Stimulated activated CD4-positive, alpha-beta T cell treated with anti-CD3 and anti-CD28 coated beads, Interleukin-1b, Interleukin-23, amount 100 ng/mL, for 24 hours (primary cell): ENCODE results near the gene OR2T35.
"Not testable (repeated sequence)": the region's sequence is repeated elsewhere in the genome, so short reads cannot be mapped to it uniquely, and the experiment has no call there.

Experiments used
- DNase-seq, 4 experiments: peaks; one replicate each; pipeline ENCODE4 v3.0.0-alpha.2; 2020; ENCODE audit warnings: low read depth in 4 of 4, low spot score in 1 of 4

Gene OR2T35

DNA sequence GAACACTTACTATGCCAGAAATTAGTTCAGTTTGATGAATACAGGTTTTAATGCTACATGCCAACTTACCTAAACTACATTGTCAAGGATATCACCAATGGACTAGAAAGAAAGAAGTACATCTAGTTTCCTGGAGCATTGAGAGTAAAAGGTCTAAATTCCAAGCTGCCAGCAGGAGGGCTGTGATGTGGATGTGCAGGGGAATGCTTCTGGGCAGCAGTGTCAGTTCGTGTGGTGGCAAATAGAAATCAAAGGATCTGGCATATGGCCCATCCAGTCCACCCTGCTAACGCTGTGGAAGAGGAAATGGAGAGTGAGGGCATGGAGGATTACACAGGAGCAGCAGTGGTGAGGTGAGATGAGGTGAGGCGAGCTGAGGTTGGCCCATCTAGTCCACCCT lies at the start of gene OR2T35:
Gene OR2T35, minus strand, starts transcription at position 101 of the 400 bp plus-strand sequence. CDS start 6,020 bp downstream, outside the sequence.
- not testable (repeated sequence) for DNase-seq

DNA sequence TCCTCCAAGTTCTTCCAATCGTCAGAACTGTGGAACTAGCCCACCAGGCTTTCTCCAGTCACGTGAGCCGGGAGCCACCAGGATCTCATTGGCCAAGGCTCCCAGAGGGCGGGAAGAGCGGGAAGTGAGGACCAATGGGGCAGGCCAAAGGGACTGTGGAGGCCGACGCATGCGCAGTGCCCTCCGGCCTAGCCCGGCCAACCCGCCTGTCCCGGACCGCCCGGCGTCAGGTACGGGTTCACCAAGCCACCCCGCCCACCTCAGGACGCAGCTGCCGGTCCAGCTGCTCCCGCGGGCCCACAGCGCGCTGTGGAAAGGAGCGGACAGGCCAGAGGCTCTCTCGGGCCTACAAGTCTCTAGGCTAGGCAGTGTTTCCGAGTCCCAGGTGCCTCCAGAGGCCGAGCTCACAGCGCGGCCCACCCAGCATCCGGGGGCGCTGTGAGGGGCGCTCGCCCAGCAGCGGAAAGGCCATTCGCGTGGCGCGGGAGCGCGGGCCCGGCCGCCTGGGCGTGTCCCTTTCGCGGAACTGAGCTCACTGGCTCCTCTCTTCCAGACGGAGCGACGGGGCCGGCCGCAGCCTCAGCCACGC lies 46.6 kb upstream of the OR2T35 start:
- no peak for DNase-seq

GRCh38 chr1:248688527-248689298 lies 43.6 kb upstream of the OR2T35 start:
- DNase-seq = no peak

DNA sequence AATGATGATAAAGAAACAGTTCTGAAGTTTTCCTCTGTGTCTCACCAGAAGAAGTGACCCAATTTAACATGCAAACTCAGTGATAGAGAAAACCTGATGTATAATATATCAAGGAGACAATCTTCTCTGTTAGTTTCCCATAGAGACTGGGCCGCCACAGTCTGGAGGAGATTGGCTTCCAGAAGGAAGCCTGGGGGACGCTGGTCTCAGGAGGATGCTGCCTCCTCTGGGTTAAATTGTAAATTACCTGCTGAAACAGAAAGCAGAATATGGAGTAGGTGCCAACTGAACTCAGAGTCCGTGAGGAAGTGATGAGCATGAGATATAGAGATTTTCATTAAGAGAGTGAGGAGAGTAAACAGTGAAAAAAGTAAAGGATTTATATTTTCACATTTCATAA lies 41.7 kb upstream of the OR2T35 start:
- DNase-seq = no peak

GRCh38 chr1:248681651-248682050 lies 36.6 kb upstream of the OR2T35 start:
- DNase-seq = no peak

DNA sequence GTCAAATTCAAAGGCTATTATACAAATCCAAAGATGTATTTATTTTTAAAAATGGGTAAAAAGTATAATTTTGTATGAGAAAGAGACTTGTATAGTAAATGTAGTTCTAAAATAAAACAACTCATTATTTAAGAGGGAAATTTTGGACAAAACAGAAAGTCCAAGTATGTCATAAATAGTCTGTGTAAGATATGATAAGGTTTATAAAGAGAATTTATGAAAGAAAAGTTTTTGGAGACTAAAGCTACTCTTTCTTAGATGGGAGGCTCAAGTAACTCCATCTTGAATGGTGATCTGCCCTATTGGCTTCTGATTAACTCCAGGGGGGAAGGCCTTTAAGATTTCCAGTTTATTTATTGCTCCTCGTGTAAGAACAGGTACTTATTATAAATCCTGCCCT lies 24.9 kb upstream of the OR2T35 start:
- no peak for DNase-seq

DNA sequence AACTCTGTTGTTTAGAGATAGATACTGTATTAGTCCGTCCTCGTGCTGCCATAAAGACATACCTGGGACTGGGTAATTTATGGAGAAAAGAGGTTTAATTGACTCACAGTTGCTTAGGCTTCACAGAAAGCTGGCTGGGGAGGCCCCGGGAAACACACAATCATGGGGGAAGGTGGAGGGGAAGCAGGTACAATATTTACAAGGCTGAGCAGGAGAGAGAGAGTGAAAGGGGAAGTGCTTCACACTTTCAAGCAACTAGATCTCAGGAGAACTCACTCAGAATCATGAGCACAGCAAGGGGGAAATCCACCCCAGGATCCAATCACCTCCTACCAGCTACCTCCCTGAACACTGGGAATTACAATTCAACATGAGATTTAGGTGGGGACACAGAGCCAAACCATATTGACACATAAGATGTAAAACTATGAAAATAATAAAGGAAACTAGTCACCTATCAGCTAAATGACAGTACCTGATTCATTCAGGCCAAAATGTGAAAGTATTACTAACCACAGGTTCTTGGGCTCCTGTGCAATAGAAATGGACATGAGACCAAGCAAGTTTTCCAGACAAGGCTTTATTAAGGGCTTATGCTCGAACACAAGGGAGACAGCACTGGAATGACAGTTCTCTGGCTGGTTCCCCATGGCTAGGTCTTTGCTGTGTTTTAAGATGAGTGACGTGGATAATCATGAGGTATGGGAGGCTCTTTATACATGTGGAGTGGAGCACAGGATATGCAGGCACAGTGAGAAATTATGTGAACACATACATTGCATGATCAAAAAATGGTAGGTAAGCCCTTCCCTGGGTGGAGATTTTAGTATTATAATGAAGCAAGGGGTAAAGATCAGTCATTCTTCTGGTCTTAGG lies 18.6 kb upstream of the OR2T35 start:
- not testable (repeated sequence) for DNase-seq

DNA sequence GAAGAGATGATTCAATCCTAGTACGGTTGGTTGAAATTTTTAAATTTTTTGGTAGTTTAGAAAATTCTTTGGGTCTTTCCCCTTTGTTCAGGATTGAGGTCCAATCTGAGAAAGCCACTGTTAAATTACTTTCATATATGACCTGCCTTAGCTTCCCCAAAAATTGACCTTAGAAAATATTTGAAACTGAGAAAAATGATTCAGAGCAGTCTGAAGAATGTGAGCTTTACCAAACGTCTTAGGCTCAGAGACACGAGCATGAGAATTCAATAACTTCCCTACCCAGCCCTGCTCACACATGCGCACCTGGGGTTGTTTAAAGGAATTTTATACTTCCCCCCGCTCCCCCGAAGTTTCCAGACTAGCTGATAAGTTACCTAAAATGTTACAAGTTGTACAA lies 11.7 kb upstream of the OR2T35 start:
- DNase-seq = not testable (repeated sequence)

DNA sequence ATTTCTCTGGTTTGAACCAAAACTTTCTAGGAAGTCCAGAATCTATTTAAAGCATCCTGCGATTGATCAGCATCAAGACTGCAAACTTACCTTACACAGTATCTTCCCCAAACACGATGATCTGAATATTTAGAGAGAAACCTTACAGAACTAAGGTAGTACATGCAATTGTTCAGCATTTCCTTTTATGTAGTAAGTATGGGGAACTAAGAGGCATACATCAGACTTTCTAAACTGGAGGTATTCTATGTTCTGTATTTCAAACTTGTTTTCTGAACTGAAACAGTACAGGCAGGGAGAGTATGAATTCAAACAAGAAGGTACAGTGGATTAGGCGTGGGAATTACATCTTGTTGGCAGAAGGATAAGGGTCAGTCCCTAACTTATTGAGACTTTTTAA lies 10.3 kb upstream of the OR2T35 start, which contains the start of gene OR2T27:
Gene OR2T27, minus strand, starts transcription at position 175 of the 400 bp plus-strand sequence. CDS start 4,644 bp downstream, outside the sequence.
- not testable (repeated sequence) for DNase-seq

- DNase-seq = not testable (repeated sequence)
Observed at GRCh38 chr1:248648770-248649536, 3.9 kb upstream of the OR2T35 start.

DNA sequence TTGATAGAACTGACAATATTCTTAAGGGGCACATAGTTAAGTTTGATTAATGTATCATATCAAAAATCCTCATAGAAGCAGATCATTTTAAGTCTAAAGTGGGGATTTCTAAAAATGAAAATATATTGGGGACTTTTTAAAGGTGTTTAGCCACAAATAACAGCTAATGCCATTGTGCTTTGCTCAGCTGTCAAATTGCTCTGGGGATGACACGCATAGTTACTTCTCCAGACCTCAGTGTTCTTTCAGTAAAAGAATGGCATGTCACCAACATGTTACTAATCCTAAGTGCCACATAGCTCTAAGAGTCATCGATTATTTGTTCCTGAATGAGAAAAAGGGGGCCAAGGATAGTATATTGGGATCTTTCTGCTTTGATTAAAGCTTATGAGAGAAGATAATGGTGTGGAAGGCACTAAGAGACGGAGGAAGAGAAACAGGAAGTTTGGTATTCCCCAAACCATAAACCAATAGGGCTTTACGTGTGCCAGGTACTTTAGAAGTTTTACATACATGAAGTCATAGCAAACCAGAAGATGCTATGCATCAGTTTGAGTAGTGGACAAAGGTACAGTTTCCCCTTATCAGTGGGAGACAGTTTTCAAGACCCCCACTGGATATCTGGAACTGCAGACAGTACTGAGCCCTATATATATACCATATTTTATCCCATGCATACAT lies 2.0 kb downstream of the OR2T35 start:
- DNase-seq = not testable (repeated sequence)

DNA sequence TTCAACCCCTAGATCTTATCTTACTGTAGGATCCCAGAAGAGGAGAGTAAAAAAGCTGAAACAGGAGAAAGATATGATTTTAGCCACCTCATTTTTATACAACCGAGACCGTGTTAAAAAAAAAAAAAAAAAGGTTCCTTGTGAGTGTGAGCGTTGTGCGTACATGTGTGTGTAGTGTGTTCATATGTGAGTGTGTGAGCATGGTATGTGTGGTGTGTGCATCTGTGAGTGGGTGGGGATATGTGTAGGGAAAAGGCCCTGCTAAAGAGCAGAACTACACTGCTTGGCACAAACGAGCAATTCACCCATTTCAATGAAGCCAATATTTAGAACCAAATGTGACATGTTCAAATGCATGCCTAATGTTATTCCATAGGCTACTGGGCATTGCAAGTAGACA lies 3.5 kb downstream of the OR2T35 start:
- not testable (repeated sequence) for DNase-seq

DNA sequence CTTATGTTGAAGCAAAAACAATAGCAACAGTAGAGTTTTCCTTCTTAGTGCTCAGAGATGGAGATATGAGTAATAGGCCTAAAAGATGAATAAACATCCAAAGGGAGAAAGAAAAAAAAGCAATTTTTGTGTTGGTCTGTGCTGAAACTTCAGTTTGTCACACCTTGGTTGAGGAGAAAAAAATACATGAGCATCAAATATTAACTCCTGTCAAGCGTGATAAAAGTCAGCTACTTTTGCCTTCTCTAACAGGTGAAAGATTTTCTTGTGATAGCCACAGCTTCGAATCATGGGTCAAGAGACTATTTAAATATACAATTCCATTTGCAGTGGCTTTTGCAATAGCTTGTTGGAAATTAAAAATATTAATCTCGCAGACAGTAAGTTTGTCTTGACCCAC lies 4.2 kb downstream of the OR2T35 start:
- not testable (repeated sequence) for DNase-seq

GRCh38 chr1:248639652-248640051 lies 5.4 kb downstream of the OR2T35 start:
- not testable (repeated sequence) for DNase-seq

DNA sequence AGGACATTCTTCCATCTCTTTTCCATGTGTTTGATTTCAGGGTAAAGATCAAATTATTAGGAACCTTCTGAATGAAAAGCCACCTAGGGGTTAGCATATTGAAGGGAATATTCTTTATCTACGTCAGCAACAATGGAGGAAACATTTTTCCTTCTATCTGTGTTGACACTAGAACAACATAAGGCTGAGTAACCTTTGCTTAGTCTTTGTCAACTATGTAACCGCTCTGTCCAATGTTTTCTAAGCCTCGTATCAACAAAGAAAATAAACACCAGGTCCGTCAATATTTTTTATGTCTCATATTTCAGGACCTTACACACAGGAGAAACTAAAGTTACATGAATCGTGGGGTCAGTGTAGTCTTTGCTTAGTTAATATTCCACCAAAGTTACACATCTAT lies 8.5 kb downstream of the OR2T35 start:
- DNase-seq = not testable (repeated sequence)

GRCh38 chr1:248634991-248635390 lies 10.1 kb downstream of the OR2T35 start, which contains the start of gene OR2T11:
OR2T11 (minus strand) TSS chr1:248635091; CDS start chr1:248627128, 7,963 bp downstream.
- not testable (repeated sequence) for DNase-seq

GRCh38 chr1:248631354-248632008 lies 13.6 kb downstream of the OR2T35 start:
- DNase-seq = no peak

- no peak for DNase-seq
Observed at GRCh38 chr1:248630551-248630950, 14.5 kb downstream of the OR2T35 start.
